ENCODE measurements around the gene SFT2D2.
"Not testable (repeated sequence)": the region's sequence is repeated elsewhere in the genome, so short reads cannot be mapped to it uniquely, and the experiment has no call there.

Gene SFT2D2

GRCh38 chr1:168225476-168226190 is at the start of gene SFT2D2:
SFT2D2 (plus strand) TSS chr1:168226004; CDS start chr1:168226080, 76 bp downstream.
- DNase-seq = peak; percentile 93

DNA sequence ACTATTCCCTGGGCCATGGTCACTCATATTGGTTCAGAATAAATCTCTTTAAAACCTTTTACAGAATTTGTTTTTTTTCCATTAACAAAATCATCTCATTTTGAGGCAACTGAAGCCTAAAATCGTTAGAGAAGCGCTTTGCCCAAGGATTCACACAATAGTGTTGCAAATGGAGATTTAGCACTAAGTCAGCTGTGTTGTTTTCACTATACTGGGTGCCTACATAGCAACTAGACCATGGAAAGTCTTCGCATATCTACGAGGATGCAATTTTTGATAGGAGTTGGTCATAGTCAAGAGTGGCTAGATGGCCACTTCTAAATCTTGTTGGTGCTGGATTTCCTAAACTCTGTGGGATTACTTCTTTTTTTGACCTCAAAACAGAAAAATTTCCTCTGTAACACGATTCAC is 47.6 kb upstream of the SFT2D2 start:
- DNase-seq = no peak

- peak; percentile 98 for DNase-seq
These were observed 47.0 kb upstream of the SFT2D2 start, which contains the start of gene TIPRL for GRCh38 chr1:168178638-168179437. TIPRL (plus strand) TSS chr1:168178962; CDS start chr1:168179078, 116 bp downstream.

DNA sequence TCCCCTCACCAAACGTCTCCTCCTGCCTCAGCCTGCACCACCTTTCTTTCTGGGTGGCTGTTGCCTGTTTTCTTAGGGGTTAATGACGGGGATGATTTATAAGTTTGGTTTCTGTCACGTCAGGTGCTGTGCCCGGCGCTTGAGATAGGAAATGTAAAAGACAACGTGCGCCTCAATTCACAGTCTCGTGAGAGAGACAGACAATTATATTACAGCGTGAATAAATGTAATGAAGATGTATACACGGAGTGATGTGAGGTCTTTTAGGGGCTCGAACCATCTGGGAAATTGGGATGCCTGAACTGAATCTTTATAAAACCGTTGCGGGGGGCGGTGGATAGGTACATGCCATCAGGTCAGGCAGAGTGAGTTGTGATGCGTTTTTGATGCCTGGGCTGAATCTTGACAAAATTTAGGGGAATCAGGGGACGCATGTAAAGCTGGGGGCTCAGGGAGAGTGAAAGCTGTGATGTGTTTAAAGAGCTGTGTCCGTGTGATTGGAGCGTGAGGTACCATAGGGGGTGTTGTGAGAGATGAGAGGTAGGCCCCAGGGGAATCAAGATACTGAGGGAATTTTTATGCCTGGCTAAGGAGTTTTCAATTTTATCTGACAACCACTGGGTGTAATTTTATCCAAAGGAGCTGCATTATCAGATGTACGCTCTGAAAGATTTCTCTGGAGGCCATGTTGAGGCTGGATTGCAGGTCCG is 46.2 kb upstream of the SFT2D2 start:
- no peak for DNase-seq

DNA sequence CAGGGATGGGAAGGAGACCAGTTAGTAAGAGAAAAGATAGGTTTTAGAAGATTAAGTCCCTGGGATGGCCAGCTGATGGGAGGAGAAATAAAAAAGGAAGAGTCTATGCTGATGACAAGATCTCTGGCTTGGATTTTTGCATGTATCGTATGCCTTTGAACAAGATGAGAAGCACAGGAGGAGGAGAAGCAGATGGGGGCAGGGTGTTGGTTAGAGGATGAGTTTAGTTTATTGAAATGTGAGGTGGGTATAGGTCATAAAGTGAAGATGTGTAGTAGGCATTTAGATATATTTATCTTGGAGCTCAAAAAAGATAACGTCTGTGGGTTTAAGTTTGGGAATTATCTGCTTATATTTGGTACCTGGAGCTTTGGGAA is 45.7 kb upstream of the SFT2D2 start:
- DNase-seq = no peak

DNA sequence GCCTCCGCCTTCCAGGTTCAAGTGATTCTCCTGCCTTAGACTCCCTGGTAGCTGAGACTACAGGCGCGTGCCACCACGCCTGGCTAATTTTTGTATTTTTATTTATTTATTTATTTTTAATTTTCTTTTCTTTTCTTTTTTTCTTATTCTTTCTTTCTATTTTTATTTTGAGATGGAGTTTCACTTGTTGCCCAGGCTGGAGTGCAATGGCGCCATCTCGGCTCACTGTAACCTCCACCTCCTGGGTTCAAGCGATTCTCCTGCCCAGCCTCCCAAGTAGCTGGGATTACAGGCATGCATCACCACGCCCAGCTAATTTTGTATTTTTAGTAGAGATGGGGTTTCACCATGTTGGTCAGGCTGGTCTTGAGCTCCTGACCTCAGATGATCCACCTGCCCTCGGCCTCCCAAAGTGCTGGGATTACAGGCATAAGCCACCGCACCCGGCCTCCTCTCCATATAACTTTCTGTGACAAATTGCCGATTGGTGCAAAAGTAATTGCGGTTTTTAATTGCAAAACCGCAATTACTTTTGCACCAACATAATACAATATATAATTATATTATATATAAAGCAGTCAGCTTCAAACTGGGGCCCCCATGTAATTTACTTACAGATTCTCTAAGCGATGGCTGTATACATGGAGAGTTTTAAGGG is 44.6 kb upstream of the SFT2D2 start:
- DNase-seq = not testable (repeated sequence)

- no peak for DNase-seq
These were observed 38.6 kb upstream of the SFT2D2 start for GRCh38 chr1:168187177-168187576.

DNA sequence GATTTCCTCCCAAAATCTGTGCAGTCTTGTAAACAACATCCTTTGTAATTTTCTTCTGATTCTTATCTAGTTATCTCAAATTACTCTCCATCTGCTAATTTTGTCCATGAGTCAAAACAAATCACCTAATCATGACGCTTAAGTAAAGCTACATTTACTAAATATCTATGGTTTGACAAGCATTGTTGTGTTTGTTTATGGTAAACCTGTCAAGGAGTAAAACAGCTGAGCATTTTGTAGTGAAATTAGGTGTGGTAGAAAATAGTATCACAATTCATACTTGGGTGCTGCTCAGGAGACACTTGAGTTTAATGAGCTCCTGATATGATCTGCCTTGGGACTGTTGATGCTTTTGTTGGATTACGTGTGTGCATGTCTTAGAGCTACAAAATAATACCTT is 35.4 kb upstream of the SFT2D2 start:
- DNase-seq = no peak

DNA sequence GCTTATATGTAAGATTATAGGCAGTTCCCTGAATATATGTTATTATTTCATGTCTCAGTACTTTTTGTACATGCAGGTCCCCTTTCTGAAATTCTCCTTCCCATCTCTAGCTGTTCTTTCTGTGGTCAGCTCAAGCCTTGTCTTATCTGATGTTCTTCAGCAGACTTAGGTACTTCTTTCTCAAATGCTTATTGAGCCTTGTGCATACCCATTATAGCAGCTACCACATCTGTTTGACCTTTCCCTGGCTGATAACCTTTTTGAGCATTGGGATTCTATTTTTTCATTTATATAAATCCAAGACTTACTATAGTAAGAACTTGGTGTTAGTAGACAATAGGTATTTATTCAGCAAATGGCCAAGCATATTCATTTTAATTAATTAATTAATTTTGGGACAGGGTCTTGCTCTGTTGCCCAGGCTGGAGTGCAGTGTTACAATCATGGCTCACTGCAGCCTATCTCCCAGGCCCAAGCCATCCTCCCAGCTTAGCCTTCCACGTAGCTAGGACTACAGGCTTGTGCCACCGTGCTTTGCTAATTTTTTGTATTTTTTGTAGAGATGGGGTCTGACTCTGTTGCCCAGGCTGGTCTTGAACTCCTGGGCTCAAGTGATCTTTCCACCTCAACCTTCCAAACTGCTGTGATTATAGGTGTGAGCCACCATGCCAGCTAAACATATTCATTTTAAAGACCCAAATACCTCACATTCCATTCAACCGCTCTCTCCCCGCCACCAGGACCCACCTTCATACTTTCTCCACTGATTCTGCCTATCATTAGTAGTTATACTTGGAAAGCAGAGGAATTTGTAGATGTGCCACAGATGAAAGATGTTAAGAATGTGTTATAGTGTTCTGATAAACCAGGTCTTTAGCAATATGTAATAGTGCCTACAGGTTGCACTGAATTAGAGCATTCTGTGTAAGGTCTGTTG is 30.3 kb upstream of the SFT2D2 start:
- DNase-seq = no peak

DNA sequence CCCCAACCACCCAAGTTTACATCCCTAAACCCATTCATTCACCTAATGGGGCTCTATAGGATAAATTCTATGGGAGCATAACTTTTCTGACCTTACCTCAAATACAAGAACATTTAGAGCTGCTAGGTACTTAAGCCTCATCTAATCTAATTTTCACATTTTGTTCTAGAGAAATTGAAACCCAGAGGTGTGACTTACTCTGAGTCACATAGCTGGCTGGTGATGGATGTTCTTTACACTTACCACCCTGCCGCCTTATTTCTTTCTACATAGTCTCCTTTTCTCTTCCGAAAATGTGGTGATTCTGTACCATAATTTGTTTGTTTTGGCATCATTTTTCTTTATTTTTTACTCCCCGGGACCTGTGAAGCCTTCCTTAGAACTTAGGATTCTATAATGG is 26.7 kb upstream of the SFT2D2 start:
- DNase-seq = no peak

GRCh38 chr1:168202941-168203654 is 22.7 kb upstream of the SFT2D2 start:
- DNase-seq = no peak

DNA sequence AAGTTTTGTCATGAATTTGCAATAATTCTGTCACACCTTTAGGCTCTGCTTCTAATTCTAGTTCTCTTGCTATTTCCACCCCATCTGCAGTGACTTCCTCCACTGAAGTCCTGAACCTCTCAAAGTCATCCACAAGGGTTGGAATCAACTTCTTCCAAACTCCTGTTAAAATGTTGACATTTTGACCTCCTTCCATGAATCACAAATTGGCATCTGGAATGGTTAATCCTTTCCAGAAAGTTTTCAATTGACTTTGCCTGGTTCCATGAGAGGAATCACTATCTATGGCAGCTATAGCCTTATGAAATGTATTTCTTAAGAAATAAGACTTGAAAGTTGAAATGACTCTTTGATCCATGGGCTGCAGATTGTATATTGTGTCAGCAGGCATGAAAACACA is 19.7 kb upstream of the SFT2D2 start:
- DNase-seq = no peak

DNA sequence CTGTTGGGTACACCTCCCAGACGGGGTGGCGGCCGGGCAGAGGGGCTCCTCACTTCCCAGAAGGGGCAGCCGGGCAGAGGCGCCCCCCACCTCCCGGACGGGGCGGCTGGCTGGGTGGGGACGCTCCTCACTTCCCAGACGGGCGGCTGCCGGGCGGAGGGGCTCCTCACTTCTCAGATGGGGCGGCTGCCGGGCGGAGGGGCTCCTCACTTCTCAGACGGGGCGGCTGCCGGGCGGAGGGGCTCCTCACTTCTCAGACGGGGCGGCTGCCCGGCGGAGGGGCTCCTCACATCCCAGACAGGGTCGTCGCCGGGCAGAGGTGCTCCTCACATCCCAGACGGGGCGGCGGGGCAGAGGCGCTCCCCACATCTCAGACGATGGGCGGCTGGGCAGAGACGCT is 18.1 kb upstream of the SFT2D2 start:
- not testable (repeated sequence) for DNase-seq

DNA sequence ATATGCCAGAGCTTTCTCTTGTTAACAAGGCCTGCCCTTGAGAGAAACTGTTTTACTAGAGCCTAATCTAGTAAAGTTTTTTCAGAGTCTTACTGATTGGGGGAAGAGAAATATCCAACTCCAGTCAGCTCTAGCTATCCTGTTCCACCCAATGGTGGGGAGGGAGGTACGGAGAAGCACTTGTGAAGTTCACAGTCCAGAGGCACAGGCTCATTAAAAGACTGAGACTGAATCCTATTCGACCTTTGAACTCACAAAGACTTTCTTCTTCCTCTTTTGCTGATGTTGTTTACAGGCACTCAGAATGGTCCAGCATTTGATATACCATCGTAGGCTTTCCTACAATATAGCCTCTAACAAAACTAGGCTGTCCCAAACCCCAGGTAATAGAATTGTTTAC is 15.5 kb upstream of the SFT2D2 start:
- DNase-seq = no peak

DNA sequence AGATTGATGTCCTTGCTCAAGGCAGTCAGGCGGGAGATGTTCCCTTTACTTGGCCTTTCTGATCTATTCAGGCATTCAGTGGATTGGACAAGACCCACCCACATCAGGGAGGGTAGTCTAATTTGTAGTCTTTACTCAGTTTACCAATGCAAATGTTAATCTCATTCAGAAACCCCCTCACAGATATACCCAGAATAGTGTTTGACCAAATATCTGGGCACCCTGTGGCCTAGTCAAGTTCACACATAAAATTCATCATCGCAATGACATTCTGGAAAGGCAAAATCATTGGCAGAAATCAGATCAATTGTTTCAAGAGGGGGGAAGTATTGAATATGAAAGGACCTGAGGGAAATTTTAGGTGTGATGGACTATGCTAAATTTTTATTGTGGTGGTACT is 12.5 kb upstream of the SFT2D2 start:
- no peak for DNase-seq

- DNase-seq = no peak
These were observed 9.6 kb upstream of the SFT2D2 start for GRCh38 chr1:168216171-168216570.

DNA sequence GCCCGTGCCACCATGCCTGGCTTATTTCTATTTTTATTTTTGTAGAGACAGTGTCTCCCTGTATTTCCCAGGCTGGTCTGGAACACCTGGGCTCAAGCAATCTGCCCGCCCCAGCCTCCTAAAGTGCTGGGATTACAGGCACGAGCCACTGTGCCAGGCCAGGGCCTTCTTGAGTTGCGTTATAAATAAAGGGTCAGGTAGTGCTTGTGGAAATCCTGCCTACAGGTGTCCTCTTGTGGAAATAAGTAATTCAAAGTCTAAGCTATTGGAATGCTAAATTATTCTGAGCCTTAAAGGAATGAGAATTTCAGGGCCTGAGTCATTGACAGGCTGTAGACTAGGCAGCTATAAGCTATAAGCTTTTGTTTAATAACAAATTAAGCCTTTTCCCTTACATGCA is 8.1 kb upstream of the SFT2D2 start:
- no peak for DNase-seq

- DNase-seq = no peak
These were observed 7.1 kb upstream of the SFT2D2 start for GRCh38 chr1:168218658-168219057.

DNA sequence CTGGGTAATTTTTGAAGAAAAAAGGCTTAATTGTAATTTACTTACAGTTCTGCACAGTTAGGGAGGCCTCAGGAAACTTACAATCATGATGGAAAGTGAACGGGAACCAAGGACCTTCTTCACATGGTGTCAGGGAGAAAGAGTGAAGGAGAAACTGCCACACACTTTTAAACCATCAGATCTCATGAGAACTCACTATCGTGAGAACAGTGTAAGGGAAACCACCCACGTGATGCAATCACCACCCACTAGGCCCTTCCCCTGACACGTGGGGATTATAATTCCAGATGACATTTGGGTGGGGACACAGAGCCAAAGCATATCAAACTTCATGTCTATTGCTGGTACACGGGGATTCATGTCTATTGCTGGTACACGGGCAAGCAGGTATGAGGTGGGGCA is 5.3 kb upstream of the SFT2D2 start:
- no peak for DNase-seq

DNA sequence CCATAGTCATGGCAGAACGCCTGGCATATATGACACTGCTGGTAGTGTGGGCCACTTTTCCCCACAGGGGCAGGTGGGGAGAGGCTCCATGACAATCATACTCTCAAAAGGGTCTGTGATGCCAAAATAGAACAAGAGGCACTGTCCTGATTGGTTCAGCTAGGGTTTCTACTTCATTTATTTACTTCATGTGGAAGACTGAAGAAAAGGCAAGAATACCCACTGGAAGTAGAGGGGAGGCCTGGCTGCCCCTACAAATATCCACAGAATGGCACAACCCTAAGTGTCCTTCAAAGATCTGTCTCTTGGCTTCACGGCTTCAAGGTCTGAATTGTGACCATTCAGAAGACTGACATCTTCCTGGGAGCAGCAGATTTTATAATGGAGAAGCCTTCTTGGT is 4.5 kb upstream of the SFT2D2 start:
- no peak for DNase-seq

- DNase-seq = no peak
These were observed 2.5 kb upstream of the SFT2D2 start for GRCh38 chr1:168223261-168223660.
